GM12891 (cell line): Measurements from ENCODE around the gene PRKCA.

Experiments used
- POLR2A ChIP-seq: IDR thresholded peaks from 2 replicates; pipeline ENCODE4 v1.6.1; 2011; ENCODE audit warnings: low read depth, low read length, control low read depth
- SPI1 ChIP-seq: IDR thresholded peaks from 2 replicates; pipeline ENCODE4 v1.6.1; 2011; ENCODE audit warnings: low read depth, low read length, control low read depth
- TAF1 ChIP-seq: IDR thresholded peaks from 2 replicates; pipeline ENCODE4 v1.6.1; 2011; ENCODE audit warnings: low read depth, low read length, control low read depth

GRCh38 chr17:66837885-66838665, 535.7 kb downstream of the PRKCA start:
- no peak for TF ChIP-seq POLR2A
- no peak for TF ChIP-seq SPI1
- no peak for TF ChIP-seq TAF1
